NCI-H345 treated with DMSO at 0.1 percent for 48 hours (cell line): ENCODE data around the gene ENGASE.

ENCODE experiments used
- DNase-seq: peaks from one replicate; lab custom pipeline; 2025; ENCODE audit not compliant: unreplicated experiment; lab: John Stamatoyannopoulos, UW

The ENGASE gene

GRCh38 chr17:79111097-79111496 lies 36.5 kb downstream of the ENGASE start:
- no peak for DNase-seq

- no peak for DNase-seq
Observed at GRCh38 chr17:79112471-79112870, 37.8 kb downstream of the ENGASE start.

GRCh38 chr17:79113699-79114457 lies 39.3 kb downstream of the ENGASE start:
- DNase-seq = no peak

- peak; percentile 86 for DNase-seq
Observed at GRCh38 chr17:79114458-79115301, 40.1 kb downstream of the ENGASE start.

GRCh38 chr17:79115487-79115886 lies 40.9 kb downstream of the ENGASE start:
- no peak for DNase-seq

GRCh38 chr17:79116575-79117368 lies 42.1 kb downstream of the ENGASE start:
- DNase-seq = no peak

- no peak for DNase-seq
Observed at GRCh38 chr17:79117905-79118487, 43.4 kb downstream of the ENGASE start.

- no peak for DNase-seq
Observed at GRCh38 chr17:79118924-79119323, 44.3 kb downstream of the ENGASE start.

GRCh38 chr17:79120259-79120658 lies 45.6 kb downstream of the ENGASE start:
- no peak for DNase-seq

- no peak for DNase-seq
Observed at GRCh38 chr17:79123988-79124387, 49.4 kb downstream of the ENGASE start.

GRCh38 chr17:79124513-79125209 lies 50.0 kb downstream of the ENGASE start:
- no peak for DNase-seq

- DNase-seq = no peak
Observed at GRCh38 chr17:79125503-79125902, 50.9 kb downstream of the ENGASE start.

- no peak for DNase-seq
Observed at GRCh38 chr17:79126139-79126538, 51.5 kb downstream of the ENGASE start.

- no peak for DNase-seq
Observed at GRCh38 chr17:79127534-79128135, 53.0 kb downstream of the ENGASE start.

- DNase-seq = no peak
Observed at GRCh38 chr17:79129523-79129922, 54.9 kb downstream of the ENGASE start.

GRCh38 chr17:79130536-79131273 lies 56.1 kb downstream of the ENGASE start:
- DNase-seq = no peak

GRCh38 chr17:79131274-79131635 lies 56.6 kb downstream of the ENGASE start:
- no peak for DNase-seq

- no peak for DNase-seq
Observed at GRCh38 chr17:79131701-79132100, 57.1 kb downstream of the ENGASE start.

GRCh38 chr17:79132271-79133064 lies 57.8 kb downstream of the ENGASE start:
- peak; percentile 85 for DNase-seq
